Panc1 (cell line): Measurements from ENCODE around the gene FLG2. TPM values are rescaled to one million over a fixed set of nuclear protein-coding genes. Genes with fewer than 3 reads are reported as not detected.

ENCODE experiments used
- ATAC-seq: fragments of 200-7000 bp; cut with Tn5 transposase; 2 replicates; pipeline ENCODE4 v1.9.1; 2020; ENCODE audit warnings: mild to moderate bottlenecking, moderate library complexity
- BruUV-seq: library from RNA; stranded (reverse); fragments of 400-500 nt; replicated peaks from 2 replicates; lab custom pipeline; 2021; lab: Mats Ljungman, UMichigan
- CTCF ChIA-PET: fragments of 300-600 bp; sonication (Branson Sonifier 250); formaldehyde crosslinking; loops from one replicate; lab custom pipeline; 2022; ENCODE audit warnings: antibody characterized with exemption; lab: Charles Lee
- POLR2A ChIA-PET: fragments of 300-600 bp; sonication (Branson Sonifier 250); formaldehyde crosslinking; loops from one replicate; lab custom pipeline; 2022; ENCODE audit warnings: antibody characterized with exemption; lab: Charles Lee
- DNase-seq: peaks from one replicate; pipeline ENCODE4 v3.0.0-alpha.2; 2010; ENCODE audit warnings: low read depth, low spot score
- H3K27ac ChIP-seq: 2 replicates; pipeline ENCODE4 v1.5.1; 2011; ENCODE audit warnings: mild to moderate bottlenecking, low read length, inconsistent platforms
- H3K27me3 ChIP-seq: fragments of 200-500 bp; sonication (Bioruptor generic); 2 replicates; pipeline ENCODE4 v1.6.0; 2014; ENCODE audit warnings: low read length, inconsistent platforms; ENCODE audit not compliant: control insufficient read depth, insufficient read depth
- H3K36me3 ChIP-seq: fragments of 200-500 bp; sonication (Bioruptor generic); 2 replicates; pipeline ENCODE4 v1.5.1; 2014; ENCODE audit warnings: inconsistent platforms, mild to moderate bottlenecking, low read length, moderate library complexity; ENCODE audit not compliant: control insufficient read depth, insufficient read depth
- H3K4me1 ChIP-seq: 2 replicates; pipeline ENCODE4 v1.5.1; 2011; ENCODE audit warnings: inconsistent platforms, mild to moderate bottlenecking, low read length, moderate library complexity; ENCODE audit not compliant: control insufficient read depth, insufficient read depth
- H3K4me3 ChIP-seq, 2 experiments: 2 replicates each; pipeline ENCODE4 v1.5.1; 2011 to 2012; ENCODE audit warnings: low read depth in 2 of 2, low read length in 2 of 2, mild to moderate bottlenecking in 2 of 2, inconsistent platforms in 1 of 2, moderate library complexity in 1 of 2
- H3K9me3 ChIP-seq: fragments of 200-500 bp; sonication (Bioruptor generic); 2 replicates; pipeline ENCODE4 v1.5.1; 2014; ENCODE audit warnings: low read depth, mild to moderate bottlenecking, inconsistent platforms, low read length, moderate library complexity; ENCODE audit not compliant: control insufficient read depth, insufficient read depth
- POLR2AphosphoS5 ChIP-seq: IDR thresholded peaks from 2 replicates; pipeline ENCODE4 v1.6.1; 2012; ENCODE audit warnings: mild to moderate bottlenecking, low read depth, low read length, moderate library complexity
- SIN3A ChIP-seq: IDR thresholded peaks from 2 replicates; pipeline ENCODE4 v1.6.1; 2012; ENCODE audit warnings: low read depth, mild to moderate bottlenecking, low read length, moderate library complexity, borderline replicate concordance; ENCODE audit not compliant: insufficient read depth
- TCF7L2 ChIP-seq: IDR thresholded peaks from 2 replicates; pipeline ENCODE4 v1.6.1; 2011; ENCODE audit warnings: mild to moderate bottlenecking, low read depth, low read length, inconsistent platforms
- in situ Hi-C: cut with HindIII; loops from 2 replicates; pipeline ENCODE4 v1.10.0; 2016; ENCODE audit warnings: low sequenced_read_pairs, low pct_unique_long_range_greater_than_20kb
- intact Hi-C: fragments of 100-400 bp; cut with micrococcal nuclease; formaldehyde crosslinking; loops from one replicate; pipeline ENCODE4 v1.10.0; 2022; ENCODE audit not compliant: unreplicated experiment
- total RNA-seq: library from RNA; stranded (reverse); gene quantifications from one replicate; pipeline ENCODE4 v1.2.1, GENCODE V29; 2021; ENCODE audit not compliant: unreplicated experiment
- TF ChIP-seq, protein P1 (sequence below): fragments of 450-650 bp; IDR thresholded peaks from 2 replicates; pipeline ENCODE4 v1.5.1; 2017; ENCODE audit warnings: mild to moderate bottlenecking
- TF ChIP-seq, protein P2 (sequence below), 2 experiments: IDR thresholded peaks; 2 replicates each; pipeline ENCODE4 v1.6.1; 2011 to 2012; ENCODE audit warnings: low read depth in 2 of 2, control low read depth in 1 of 2, low read length in 1 of 2, mild to moderate bottlenecking in 1 of 2, moderate library complexity in 1 of 2; ENCODE audit not compliant: insufficient read depth in 1 of 2

FLG2 gene
- total RNA-seq, 1 experiment from 2014 or later: not detected

DNA sequence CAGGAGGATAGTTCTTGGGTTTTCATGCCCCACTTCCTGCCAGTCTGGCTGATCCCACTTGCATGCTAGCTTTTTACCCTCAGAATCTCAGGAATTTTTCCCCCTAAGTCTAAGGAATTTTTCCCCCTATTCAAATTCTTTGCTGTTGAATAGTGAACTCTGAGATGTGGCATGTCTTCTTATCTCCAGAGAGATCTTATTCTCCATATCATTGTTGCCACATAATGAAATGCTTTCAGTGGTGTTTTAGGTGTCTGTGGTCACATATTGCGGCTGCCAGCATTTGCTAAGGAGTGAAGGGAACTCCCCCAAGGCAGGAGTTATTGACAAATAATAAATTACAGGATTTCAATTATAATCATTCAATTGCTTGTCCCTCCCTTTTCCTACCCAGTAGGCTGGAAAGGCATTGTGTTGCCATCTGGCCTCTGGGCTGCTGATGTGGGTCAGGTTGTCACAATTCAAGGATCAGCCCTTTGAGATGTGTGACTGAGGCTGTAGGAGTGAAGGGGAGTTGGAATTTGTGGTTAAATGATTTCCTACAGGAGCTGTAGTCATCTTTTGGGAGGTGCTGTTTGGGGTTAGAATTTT, 30.9 kb downstream of the FLG2 start:
- Histone ChIP-seq H3K27me3 (no peaks in the 10 kb centered on the region), H3K4me3 (no peak overlapping the region), H3K9me3 (no peaks in the 10 kb centered on the region), H3K27ac (no peak overlapping the region), H3K4me1 (no peaks in the 10 kb centered on the region), H3K36me3 (no peaks in the 10 kb centered on the region)
- no peak for TF ChIP-seq TCF7L2
- no peak for TF ChIP-seq SIN3A
- TF ChIP-seq, protein P1, sequence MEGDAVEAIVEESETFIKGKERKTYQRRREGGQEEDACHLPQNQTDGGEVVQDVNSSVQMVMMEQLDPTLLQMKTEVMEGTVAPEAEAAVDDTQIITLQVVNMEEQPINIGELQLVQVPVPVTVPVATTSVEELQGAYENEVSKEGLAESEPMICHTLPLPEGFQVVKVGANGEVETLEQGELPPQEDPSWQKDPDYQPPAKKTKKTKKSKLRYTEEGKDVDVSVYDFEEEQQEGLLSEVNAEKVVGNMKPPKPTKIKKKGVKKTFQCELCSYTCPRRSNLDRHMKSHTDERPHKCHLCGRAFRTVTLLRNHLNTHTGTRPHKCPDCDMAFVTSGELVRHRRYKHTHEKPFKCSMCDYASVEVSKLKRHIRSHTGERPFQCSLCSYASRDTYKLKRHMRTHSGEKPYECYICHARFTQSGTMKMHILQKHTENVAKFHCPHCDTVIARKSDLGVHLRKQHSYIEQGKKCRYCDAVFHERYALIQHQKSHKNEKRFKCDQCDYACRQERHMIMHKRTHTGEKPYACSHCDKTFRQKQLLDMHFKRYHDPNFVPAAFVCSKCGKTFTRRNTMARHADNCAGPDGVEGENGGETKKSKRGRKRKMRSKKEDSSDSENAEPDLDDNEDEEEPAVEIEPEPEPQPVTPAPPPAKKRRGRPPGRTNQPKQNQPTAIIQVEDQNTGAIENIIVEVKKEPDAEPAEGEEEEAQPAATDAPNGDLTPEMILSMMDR: no peak
- TF ChIP-seq, protein P2, sequence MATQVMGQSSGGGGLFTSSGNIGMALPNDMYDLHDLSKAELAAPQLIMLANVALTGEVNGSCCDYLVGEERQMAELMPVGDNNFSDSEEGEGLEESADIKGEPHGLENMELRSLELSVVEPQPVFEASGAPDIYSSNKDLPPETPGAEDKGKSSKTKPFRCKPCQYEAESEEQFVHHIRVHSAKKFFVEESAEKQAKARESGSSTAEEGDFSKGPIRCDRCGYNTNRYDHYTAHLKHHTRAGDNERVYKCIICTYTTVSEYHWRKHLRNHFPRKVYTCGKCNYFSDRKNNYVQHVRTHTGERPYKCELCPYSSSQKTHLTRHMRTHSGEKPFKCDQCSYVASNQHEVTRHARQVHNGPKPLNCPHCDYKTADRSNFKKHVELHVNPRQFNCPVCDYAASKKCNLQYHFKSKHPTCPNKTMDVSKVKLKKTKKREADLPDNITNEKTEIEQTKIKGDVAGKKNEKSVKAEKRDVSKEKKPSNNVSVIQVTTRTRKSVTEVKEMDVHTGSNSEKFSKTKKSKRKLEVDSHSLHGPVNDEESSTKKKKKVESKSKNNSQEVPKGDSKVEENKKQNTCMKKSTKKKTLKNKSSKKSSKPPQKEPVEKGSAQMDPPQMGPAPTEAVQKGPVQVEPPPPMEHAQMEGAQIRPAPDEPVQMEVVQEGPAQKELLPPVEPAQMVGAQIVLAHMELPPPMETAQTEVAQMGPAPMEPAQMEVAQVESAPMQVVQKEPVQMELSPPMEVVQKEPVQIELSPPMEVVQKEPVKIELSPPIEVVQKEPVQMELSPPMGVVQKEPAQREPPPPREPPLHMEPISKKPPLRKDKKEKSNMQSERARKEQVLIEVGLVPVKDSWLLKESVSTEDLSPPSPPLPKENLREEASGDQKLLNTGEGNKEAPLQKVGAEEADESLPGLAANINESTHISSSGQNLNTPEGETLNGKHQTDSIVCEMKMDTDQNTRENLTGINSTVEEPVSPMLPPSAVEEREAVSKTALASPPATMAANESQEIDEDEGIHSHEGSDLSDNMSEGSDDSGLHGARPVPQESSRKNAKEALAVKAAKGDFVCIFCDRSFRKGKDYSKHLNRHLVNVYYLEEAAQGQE (IDR thresholded peaks at IDR 0.05; ENCODE audit: insufficient read depth in 1 of 2, low read depth in 2 of 2, low read length in 1 of 2): no peak
- no peak for TF ChIP-seq POLR2AphosphoS5
- POLR2A ChIA-PET: no interaction called here
- in situ Hi-C loops: no loop called here
- DNase-seq (no peak), ATAC-seq (no peak)
- intact Hi-C loops: no loop called here
- CTCF ChIA-PET: no interaction called here
- no TSS peak for BruUV-seq

DNA sequence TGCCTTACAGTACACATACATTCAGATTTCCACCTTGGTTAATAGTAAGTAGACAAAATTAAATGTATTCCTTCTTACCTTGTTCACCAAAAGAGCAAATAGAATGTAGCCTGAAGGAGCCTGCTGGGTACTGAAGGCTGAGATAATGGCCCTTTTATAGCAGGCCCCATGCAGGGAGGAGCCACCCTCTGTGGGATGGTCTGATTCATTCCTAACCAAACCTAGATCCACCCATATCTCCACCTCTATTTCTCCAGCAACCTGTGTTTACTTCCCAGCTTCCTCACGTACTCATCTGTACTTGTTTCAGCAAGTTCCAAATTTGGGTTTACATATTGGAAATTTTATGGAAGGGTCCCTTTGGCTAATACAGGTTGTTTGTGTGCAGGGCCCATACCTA, 34.7 kb downstream of the FLG2 start, which contains the start of gene FLG:
Gene FLG (minus strand): TSS at position 129 of the 400 bp plus-strand sequence. CDS start 9,783 bp downstream, outside the sequence.
- no peak for ATAC-seq
- CTCF ChIA-PET: no interaction called here

More for the DNA sequence above, 34.7 kb downstream of the FLG2 start, which contains the start of gene FLG:
- Histone ChIP-seq H3K36me3 (no peaks in the 10 kb centered on the region), H3K4me3 (no peak within 1 kb of the TSS), H3K4me1 (no peaks in the 10 kb centered on the region), H3K9me3 (no peaks in the 10 kb centered on the region), H3K27ac (no peak within 1 kb of the TSS), H3K27me3 (no peaks in the 10 kb centered on the region)
- no TSS peak for BruUV-seq
- POLR2A ChIA-PET: no interaction called here
- intact Hi-C loops: no loop called here
- DNase-seq: no peak
- TF ChIP-seq, protein P1: no peak
- TF ChIP-seq POLR2AphosphoS5 (no peak), SIN3A (no peak)
- in situ Hi-C loops: no loop called here
